Keratinocyte (primary cell): ENCODE results near the gene LRRC43. TPM values are rescaled to one million over a fixed set of nuclear protein-coding genes. Genes with fewer than 3 reads are reported as not detected.

Experiments
- DNase-seq: peaks from one replicate; pipeline ENCODE4 v3.0.0-alpha.2; 2011; ENCODE audit warnings: low read depth, missing footprints, low spot score
- FAIRE-seq: peaks from 2 replicates; lab custom pipeline; 2011; peaks lifted over from hg19 to GRCh38; lab: Jason Lieb, UNC
- H2AFZ ChIP-seq: 2 replicates; pipeline ENCODE4 v1.6.0; 2012; ENCODE audit warnings: low read length, control low read depth, inconsistent platforms; ENCODE audit not compliant: control insufficient read depth
- H3K27ac ChIP-seq: 2 replicates; pipeline ENCODE4 v1.5.1; 2011; ENCODE audit warnings: low read length; ENCODE audit not compliant: control insufficient read depth, insufficient read depth
- H3K27me3 ChIP-seq: 3 replicates; pipeline ENCODE4 v1.6.0; 2011; ENCODE audit warnings: low read length; ENCODE audit not compliant: control insufficient read depth, insufficient read depth; ENCODE audit errors: extremely low read depth
- H3K36me3 ChIP-seq, 2 experiments: 2 replicates in 1 of 2; 3 replicates in 1 of 2; pipeline ENCODE4 v1.5.1; 2011; ENCODE audit warnings: low read length in 2 of 2, mild to moderate bottlenecking in 1 of 2; ENCODE audit not compliant: control insufficient read depth in 2 of 2, insufficient read depth in 2 of 2; ENCODE audit errors: extremely low read depth in 1 of 2
- H3K4me1 ChIP-seq: 3 replicates; pipeline ENCODE4 v1.5.1; 2011; ENCODE audit warnings: low read length; ENCODE audit not compliant: control insufficient read depth, insufficient read depth; ENCODE audit errors: extremely low read depth
- H3K4me2 ChIP-seq: 3 replicates; pipeline ENCODE4 v1.6.0; 2011; ENCODE audit warnings: low read depth, low read length; ENCODE audit not compliant: control insufficient read depth, insufficient read depth; ENCODE audit errors: extremely low read depth
- H3K4me3 ChIP-seq, 3 experiments: fragments of 200-600 bp in 1 of 3; sonication (generic) in 1 of 3; 2 replicates in 2 of 3; 3 replicates in 1 of 3; pipeline ENCODE4 v1.5.1; 2011 to 2016; ENCODE audit warnings: low read length in 3 of 3, mild to moderate bottlenecking in 3 of 3, control low read depth in 2 of 3, inconsistent platforms in 1 of 3, low read depth in 1 of 3, mixed read lengths in 1 of 3, mixed run types in 1 of 3, moderate library complexity in 1 of 3; ENCODE audit not compliant: control insufficient read depth in 2 of 3, insufficient read depth in 2 of 3; ENCODE audit errors: extremely low read depth in 1 of 3
- H3K79me2 ChIP-seq: 2 replicates; pipeline ENCODE4 v1.6.0; 2012; ENCODE audit warnings: low read length; ENCODE audit not compliant: control insufficient read depth, insufficient read depth
- H3K9ac ChIP-seq: 3 replicates; pipeline ENCODE4 v1.6.0; 2011; ENCODE audit warnings: low read length; ENCODE audit not compliant: control insufficient read depth, insufficient read depth; ENCODE audit errors: extremely low read depth
- H3K9me1 ChIP-seq: 3 replicates; pipeline ENCODE4 v1.6.0; 2011; ENCODE audit warnings: low read length; ENCODE audit not compliant: control insufficient read depth, insufficient read depth; ENCODE audit errors: extremely low read depth
- H3K9me3 ChIP-seq: 2 replicates; pipeline ENCODE4 v1.5.1; 2012; ENCODE audit warnings: low read depth, low read length; ENCODE audit not compliant: control insufficient read depth
- H4K20me1 ChIP-seq: 3 replicates; pipeline ENCODE4 v1.6.0; 2011; ENCODE audit warnings: low read length; ENCODE audit not compliant: control insufficient read depth, insufficient read depth; ENCODE audit errors: extremely low read depth
- CTCF ChIP-seq, 3 experiments: IDR thresholded peaks in 1 of 3; conservative IDR thresholded peaks in 1 of 3; optimal IDR thresholded peaks in 1 of 3; 2 replicates in 2 of 3; 3 replicates in 1 of 3; pipeline versions ENCODE3 to v1.5.1; 2011; ENCODE audit warnings: low read length in 3 of 3, mild to moderate bottlenecking in 3 of 3, moderate library complexity in 2 of 3, control low read depth in 1 of 3, inconsistent platforms in 1 of 3; ENCODE audit not compliant: insufficient read depth in 2 of 3; ENCODE audit errors: extremely low read depth in 1 of 3
- EZH2 ChIP-seq: IDR thresholded peaks from one replicate; pipeline ENCODE4 v1.6.1; 2012; ENCODE audit warnings: inconsistent platforms, mild to moderate bottlenecking, low read length, moderate library complexity
- dilution Hi-C: fragments of 300-500 bp; cut with MboI; formaldehyde crosslinking; loops from one replicate; pipeline ENCODE4 v1.7.0; 2020; ENCODE audit warnings: low sequenced_read_pairs; ENCODE audit not compliant: extremely low pct_ligation_motif_present
- polyA plus RNA-seq, 5 experiments: library from polyadenylated mRNA; depleted of rRNA in 3 of 5; stranded (reverse) in 3 of 5; stranded (forward) in 1 of 5; unstranded in 1 of 5; fragments of >200 nt; gene quantifications; 1 replicate in 1 of 5; 2 replicates in 3 of 5; 3 replicates in 1 of 5; pipeline versions ENCODE4 v1.2.1 to v1.2.3, GENCODE V29; 2011 to 2012; ENCODE audit warnings: missing spikeins in 2 of 5, low read depth in 1 of 5, low replicate concordance in 1 of 5

LRRC43 gene
- polyA plus RNA-seq, 1 donor (not counting 4 experiments of a cell fraction or from before 2014, with no cell fraction given): 0.45 TPM

DNA sequence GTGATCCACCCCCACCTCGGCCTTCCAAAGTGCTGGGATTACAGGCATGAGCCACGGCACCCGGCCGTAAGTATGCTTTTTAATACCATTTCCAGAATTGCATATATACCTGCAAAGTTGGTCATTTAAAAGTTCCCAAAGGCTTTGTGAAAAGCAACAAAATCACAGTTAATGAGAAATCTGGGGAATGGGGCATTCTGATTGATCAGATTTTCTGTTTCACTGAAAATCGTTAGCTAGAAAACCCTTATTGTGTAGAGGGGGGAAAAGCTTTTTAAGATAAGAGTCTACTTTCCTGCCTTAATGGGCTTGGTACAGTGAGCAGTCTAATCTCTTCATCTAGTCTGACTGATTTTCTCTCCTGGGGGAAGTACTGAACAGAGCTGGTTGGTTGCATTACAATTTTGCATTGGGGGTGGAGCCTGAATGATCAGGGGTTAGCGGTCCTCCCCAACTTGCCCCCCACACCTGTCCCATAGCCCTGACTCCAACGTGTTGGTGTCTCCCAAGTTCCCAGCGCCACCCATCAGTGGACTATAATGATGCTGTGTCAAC is 32.7 kb upstream of the LRRC43 start:
- FAIRE-seq: no peak
- no peak for TF ChIP-seq CTCF (optimal IDR thresholded peaks at IDR 0.05 in 1 of 3, IDR thresholded peaks at IDR 0.05 in 1 of 3, conservative IDR thresholded peaks at IDR 0.05 in 1 of 3; ENCODE audit: extremely low read depth in 1 of 3, insufficient read depth in 2 of 3, low read length in 3 of 3)

GRCh38 chr12:122152754-122153153 is 30.2 kb upstream of the LRRC43 start:
- no peak overlapping the region for H3K9ac ChIP-seq
- H3K36me3 ChIP-seq: no peaks in the 10 kb centered on the region
- no peaks in the 10 kb centered on the region for H3K9me1 ChIP-seq
- H3K4me2 ChIP-seq: no peak overlapping the region
- H2AFZ ChIP-seq: no peak overlapping the region
- dilution Hi-C loops: no loop called here
- H3K4me1 ChIP-seq: no peaks in the 10 kb centered on the region
- no peak overlapping the region for H3K27ac ChIP-seq
- FAIRE-seq (no peak), DNase-seq (no peak)
- no peaks in the 10 kb centered on the region for H3K27me3 ChIP-seq
- TF ChIP-seq CTCF (optimal IDR thresholded peaks at IDR 0.05 in 1 of 3, IDR thresholded peaks at IDR 0.05 in 1 of 3, conservative IDR thresholded peaks at IDR 0.05 in 1 of 3; ENCODE audit: extremely low read depth in 1 of 3, insufficient read depth in 2 of 3, low read length in 3 of 3) (no peak), EZH2 (no peak)
- H3K4me3 ChIP-seq: no peak overlapping the region
- no peaks in the 10 kb centered on the region for H4K20me1 ChIP-seq
- no peaks in the 10 kb centered on the region for H3K79me2 ChIP-seq
- H3K9me3 ChIP-seq: no peaks in the 10 kb centered on the region

More for the DNA sequence above, 32.7 kb upstream of the LRRC43 start:
- Histone ChIP-seq H3K9ac (no peak overlapping the region), H3K4me2 (no peak overlapping the region), H3K27me3 (no peaks in the 10 kb centered on the region), H3K4me3 (no peak overlapping the region), H3K9me1 (no peaks in the 10 kb centered on the region), H3K79me2 (no peaks in the 10 kb centered on the region), H2AFZ (no peak overlapping the region), H3K9me3 (no peaks in the 10 kb centered on the region), H3K4me1 (no peaks in the 10 kb centered on the region), H3K36me3 (no peaks in the 10 kb centered on the region), H4K20me1 (no peaks in the 10 kb centered on the region), H3K27ac (no peak overlapping the region)
- DNase-seq: no peak
- dilution Hi-C loops: no loop called here
